OCI-LY3 (cell line): ENCODE measurements around the gene KCNQ1.

ENCODE experiments used
- CTCF ChIP-seq: fragments of 200-600, 300-600 bp; sonication (generic); IDR thresholded peaks from 2 replicates; pipeline ENCODE4 v1.5.1; 2014; ENCODE audit warnings: antibody characterized with exemption, low read length, low read depth
- EZH2phosphoT487 ChIP-seq: fragments of 200-600 bp; shearing (Covaris generic); IDR thresholded peaks from 2 replicates; pipeline ENCODE4 v1.6.1; 2018; ENCODE audit warnings: antibody characterized with exemption, mixed run types, low read depth

GRCh38 chr11:2513441-2513840 lies 68.6 kb downstream of the KCNQ1 start:
- TF ChIP-seq CTCF (no peak), EZH2phosphoT487 (no peak)
